ENCODE results near the gene TMPRSS9.

The TMPRSS9 gene

GRCh38 chr19:2359992-2360685 lies at the start of gene TMPRSS9:
TSS of gene TMPRSS9 (plus strand) at chr19:2360265. CDS start at chr19:2389786, 29,521 bp downstream.
- Histone ChIP-seq H3K27me3 (ENCODE audit: low read depth, low read length) (peaks cover 11% of the 10 kb centered on the region), H3K27ac (ENCODE audit: low read length) (no peak within 1 kb of the TSS), H3K9me3 (ENCODE audit: control insufficient read depth in 1 of 2, low read length in 2 of 2) (no peaks in the 10 kb centered on the region), H3K4me1 (ENCODE audit: control insufficient read depth in 1 of 2, insufficient read depth in 2 of 2, low read length in 2 of 2) (no peaks in the 10 kb centered on the region), H3K36me3 (ENCODE audit: control insufficient read depth in 1 of 2, insufficient read depth in 2 of 2, low read length in 2 of 2) (no peaks in the 10 kb centered on the region), H3K4me3 (ENCODE audit: low read depth in 1 of 2, low read length in 2 of 2) (no peak within 1 kb of the TSS)

- no peak overlapping the region for H3K4me3 ChIP-seq (ENCODE audit: low read depth in 1 of 2, low read length in 2 of 2)
- H3K36me3 ChIP-seq (ENCODE audit: control insufficient read depth in 1 of 2, insufficient read depth in 2 of 2, low read length in 2 of 2) = no peaks in the 10 kb centered on the region
- H3K4me1 ChIP-seq (ENCODE audit: control insufficient read depth in 1 of 2, insufficient read depth in 2 of 2, low read length in 2 of 2) = peaks cover 0 to 8% of the 10 kb centered on the region in 2 donors
- no peak overlapping the region for H3K27ac ChIP-seq (ENCODE audit: low read length)
- peaks cover 4 to 5% of the 10 kb centered on the region in 2 donors for H3K9me3 ChIP-seq (ENCODE audit: control insufficient read depth in 1 of 2, low read length in 2 of 2)
- H3K27me3 ChIP-seq (ENCODE audit: low read depth, low read length) = peaks cover 22% of the 10 kb centered on the region
Observed at GRCh38 chr19:2311093-2311492, 49.0 kb upstream of the TMPRSS9 start.

GRCh38 chr19:2312820-2313501 lies 47.1 kb upstream of the TMPRSS9 start:
- no peaks in the 10 kb centered on the region for H3K36me3 ChIP-seq (ENCODE audit: control insufficient read depth in 1 of 2, insufficient read depth in 2 of 2, low read length in 2 of 2)
- peaks cover 6% of the 10 kb centered on the region for H3K27me3 ChIP-seq (ENCODE audit: low read depth, low read length)
- peaks cover 0 to 4% of the 10 kb centered on the region in 2 donors for H3K4me1 ChIP-seq (ENCODE audit: control insufficient read depth in 1 of 2, insufficient read depth in 2 of 2, low read length in 2 of 2)
- no peak overlapping the region for H3K27ac ChIP-seq (ENCODE audit: low read length)
- peaks cover 4 to 5% of the 10 kb centered on the region in 2 donors for H3K9me3 ChIP-seq (ENCODE audit: control insufficient read depth in 1 of 2, low read length in 2 of 2)
- no peak overlapping the region for H3K4me3 ChIP-seq (ENCODE audit: low read depth in 1 of 2, low read length in 2 of 2)

- Histone ChIP-seq H3K36me3 (ENCODE audit: control insufficient read depth in 1 of 2, insufficient read depth in 2 of 2, low read length in 2 of 2) (no peaks in the 10 kb centered on the region), H3K27ac (ENCODE audit: low read length) (no peak overlapping the region), H3K4me3 (ENCODE audit: low read depth in 1 of 2, low read length in 2 of 2) (no peak overlapping the region), H3K4me1 (ENCODE audit: control insufficient read depth in 1 of 2, insufficient read depth in 2 of 2, low read length in 2 of 2) (no peaks in the 10 kb centered on the region), H3K9me3 (ENCODE audit: control insufficient read depth in 1 of 2, low read length in 2 of 2) (peaks cover 4 to 5% of the 10 kb centered on the region in 2 donors), H3K27me3 (ENCODE audit: low read depth, low read length) (no peaks in the 10 kb centered on the region)
Observed at GRCh38 chr19:2315121-2315817, 44.8 kb upstream of the TMPRSS9 start.

- Histone ChIP-seq H3K36me3 (ENCODE audit: control insufficient read depth in 1 of 2, insufficient read depth in 2 of 2, low read length in 2 of 2) (no peaks in the 10 kb centered on the region), H3K4me1 (ENCODE audit: control insufficient read depth in 1 of 2, insufficient read depth in 2 of 2, low read length in 2 of 2) (no peaks in the 10 kb centered on the region), H3K4me3 (ENCODE audit: low read depth in 1 of 2, low read length in 2 of 2) (no peak overlapping the region), H3K27ac (ENCODE audit: low read length) (no peak overlapping the region), H3K9me3 (ENCODE audit: control insufficient read depth in 1 of 2, low read length in 2 of 2) (peaks cover 4 to 5% of the 10 kb centered on the region in 2 donors), H3K27me3 (ENCODE audit: low read depth, low read length) (no peaks in the 10 kb centered on the region)
Observed at GRCh38 chr19:2315818-2316353, 44.2 kb upstream of the TMPRSS9 start.

GRCh38 chr19:2317300-2317699 lies 42.8 kb upstream of the TMPRSS9 start:
- Histone ChIP-seq H3K4me1 (ENCODE audit: control insufficient read depth in 1 of 2, insufficient read depth in 2 of 2, low read length in 2 of 2) (no peaks in the 10 kb centered on the region), H3K9me3 (ENCODE audit: control insufficient read depth in 1 of 2, low read length in 2 of 2) (peaks cover 4 to 5% of the 10 kb centered on the region in 2 donors), H3K27me3 (ENCODE audit: low read depth, low read length) (no peaks in the 10 kb centered on the region), H3K4me3 (ENCODE audit: low read depth in 1 of 2, low read length in 2 of 2) (no peak overlapping the region), H3K27ac (ENCODE audit: low read length) (no peak overlapping the region), H3K36me3 (ENCODE audit: control insufficient read depth in 1 of 2, insufficient read depth in 2 of 2, low read length in 2 of 2) (no peaks in the 10 kb centered on the region)

- Histone ChIP-seq H3K9me3 (ENCODE audit: control insufficient read depth in 1 of 2, low read length in 2 of 2) (peaks cover 4 to 5% of the 10 kb centered on the region in 2 donors), H3K27me3 (ENCODE audit: low read depth, low read length) (no peaks in the 10 kb centered on the region), H3K4me3 (ENCODE audit: low read depth in 1 of 2, low read length in 2 of 2) (no peak overlapping the region), H3K27ac (ENCODE audit: low read length) (no peak overlapping the region), H3K36me3 (ENCODE audit: control insufficient read depth in 1 of 2, insufficient read depth in 2 of 2, low read length in 2 of 2) (peaks cover 0 to 4% of the 10 kb centered on the region in 2 donors), H3K4me1 (ENCODE audit: control insufficient read depth in 1 of 2, insufficient read depth in 2 of 2, low read length in 2 of 2) (no peaks in the 10 kb centered on the region)
Observed at GRCh38 chr19:2317756-2318155, 42.3 kb upstream of the TMPRSS9 start.

GRCh38 chr19:2318923-2319322 lies 41.1 kb upstream of the TMPRSS9 start:
- Histone ChIP-seq H3K27me3 (ENCODE audit: low read depth, low read length) (no peaks in the 10 kb centered on the region), H3K9me3 (ENCODE audit: control insufficient read depth in 1 of 2, low read length in 2 of 2) (peaks cover 4 to 5% of the 10 kb centered on the region in 2 donors), H3K4me3 (ENCODE audit: low read depth in 1 of 2, low read length in 2 of 2) (no peak overlapping the region), H3K36me3 (ENCODE audit: control insufficient read depth in 1 of 2, insufficient read depth in 2 of 2, low read length in 2 of 2) (peaks cover 0 to 14% of the 10 kb centered on the region in 2 donors), H3K27ac (ENCODE audit: low read length) (no peak overlapping the region), H3K4me1 (ENCODE audit: control insufficient read depth in 1 of 2, insufficient read depth in 2 of 2, low read length in 2 of 2) (no peaks in the 10 kb centered on the region)

GRCh38 chr19:2319551-2319950 lies 40.5 kb upstream of the TMPRSS9 start:
- H3K9me3 ChIP-seq (ENCODE audit: control insufficient read depth in 1 of 2, low read length in 2 of 2) = peaks cover 4 to 5% of the 10 kb centered on the region in 2 donors
- H3K27ac ChIP-seq (ENCODE audit: low read length) = no peak overlapping the region
- H3K4me1 ChIP-seq (ENCODE audit: control insufficient read depth in 1 of 2, insufficient read depth in 2 of 2, low read length in 2 of 2) = no peaks in the 10 kb centered on the region
- H3K27me3 ChIP-seq (ENCODE audit: low read depth, low read length) = no peaks in the 10 kb centered on the region
- H3K4me3 ChIP-seq (ENCODE audit: low read depth in 1 of 2, low read length in 2 of 2) = no peak overlapping the region
- peaks cover 0 to 19% of the 10 kb centered on the region in 2 donors for H3K36me3 ChIP-seq (ENCODE audit: control insufficient read depth in 1 of 2, insufficient read depth in 2 of 2, low read length in 2 of 2)

GRCh38 chr19:2320049-2320448 lies 40.0 kb upstream of the TMPRSS9 start:
- H3K27ac ChIP-seq (ENCODE audit: low read length) = no peak overlapping the region
- H3K36me3 ChIP-seq (ENCODE audit: control insufficient read depth in 1 of 2, insufficient read depth in 2 of 2, low read length in 2 of 2) = peaks cover 0 to 19% of the 10 kb centered on the region in 2 donors
- no peaks in the 10 kb centered on the region for H3K27me3 ChIP-seq (ENCODE audit: low read depth, low read length)
- no peaks in the 10 kb centered on the region for H3K4me1 ChIP-seq (ENCODE audit: control insufficient read depth in 1 of 2, insufficient read depth in 2 of 2, low read length in 2 of 2)
- no peak overlapping the region for H3K4me3 ChIP-seq (ENCODE audit: low read depth in 1 of 2, low read length in 2 of 2)
- peaks cover 3 to 4% of the 10 kb centered on the region in 2 donors for H3K9me3 ChIP-seq (ENCODE audit: control insufficient read depth in 1 of 2, low read length in 2 of 2)

- no peak overlapping the region for H3K27ac ChIP-seq (ENCODE audit: low read length)
- H3K9me3 ChIP-seq (ENCODE audit: control insufficient read depth in 1 of 2, low read length in 2 of 2) = no peaks in the 10 kb centered on the region
- H3K4me1 ChIP-seq (ENCODE audit: control insufficient read depth in 1 of 2, insufficient read depth in 2 of 2, low read length in 2 of 2) = no peaks in the 10 kb centered on the region
- H3K36me3 ChIP-seq (ENCODE audit: control insufficient read depth in 1 of 2, insufficient read depth in 2 of 2, low read length in 2 of 2) = peaks cover 0 to 24% of the 10 kb centered on the region in 2 donors
- H3K4me3 ChIP-seq (ENCODE audit: low read depth in 1 of 2, low read length in 2 of 2) = no peak overlapping the region
- H3K27me3 ChIP-seq (ENCODE audit: low read depth, low read length) = no peaks in the 10 kb centered on the region
Observed at GRCh38 chr19:2320939-2321338, 39.1 kb upstream of the TMPRSS9 start.
